GM19193 (cell line): Measurements from ENCODE around the gene VAMP8.

Source experiments
- POLR2A ChIP-seq: IDR thresholded peaks from 4 replicates; pipeline ENCODE4 v1.6.1; 2011; ENCODE audit not compliant: insufficient read depth, insufficient read length; ENCODE audit errors: extremely low read depth

VAMP8 gene

GRCh38 chr2:85577386-85578242, at the start of gene VAMP8:
TSS of gene VAMP8 (plus strand) at chr2:85577586. CDS start at chr2:85577647, 61 bp downstream.
- TF ChIP-seq POLR2A, result peak; percentile 62

DNA sequence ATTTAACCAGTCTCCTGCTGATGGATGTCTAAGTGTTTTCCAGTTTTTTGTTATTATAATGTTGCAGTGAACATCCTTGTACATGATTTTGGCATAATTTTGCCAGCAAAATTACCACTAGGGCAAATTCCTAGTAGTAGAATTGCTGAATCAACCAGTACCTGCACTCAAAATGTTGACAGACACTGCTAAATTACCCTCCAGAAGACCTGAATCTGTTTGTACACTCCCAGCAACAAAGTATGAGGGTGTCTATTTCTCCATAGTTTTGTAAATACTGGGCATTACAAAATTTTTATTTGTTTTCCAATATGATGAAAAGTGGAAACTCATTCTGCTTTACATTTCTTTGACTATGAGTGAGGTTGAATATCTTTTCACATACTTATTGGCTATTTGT, 49.6 kb upstream of the VAMP8 start:
- no peak for TF ChIP-seq POLR2A

- TF ChIP-seq POLR2A, result no peak
Measured at GRCh38 chr2:85528355-85528754, 49.0 kb upstream of the VAMP8 start.

DNA sequence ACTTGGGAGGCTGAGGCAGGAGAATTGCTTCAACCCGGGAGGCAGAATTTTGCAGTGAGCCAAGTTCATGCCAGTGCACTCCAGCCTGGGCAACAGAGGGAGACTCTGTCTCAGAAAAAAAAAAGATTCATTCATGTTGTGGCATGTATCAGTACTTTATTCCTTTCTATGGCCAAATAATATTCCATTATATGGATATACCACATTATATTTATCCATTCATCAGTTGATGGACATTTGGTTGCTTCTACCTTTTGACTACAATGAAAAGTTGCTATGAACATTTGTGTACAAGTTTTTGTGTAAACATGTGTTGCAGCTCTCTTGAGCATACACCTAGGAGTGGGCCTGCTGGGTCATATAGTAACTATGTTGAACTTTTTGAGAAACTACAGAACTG, 47.6 kb upstream of the VAMP8 start:
- TF ChIP-seq POLR2A, result no peak

GRCh38 chr2:85531589-85531988, 45.8 kb upstream of the VAMP8 start:
- TF ChIP-seq POLR2A, result no peak

DNA sequence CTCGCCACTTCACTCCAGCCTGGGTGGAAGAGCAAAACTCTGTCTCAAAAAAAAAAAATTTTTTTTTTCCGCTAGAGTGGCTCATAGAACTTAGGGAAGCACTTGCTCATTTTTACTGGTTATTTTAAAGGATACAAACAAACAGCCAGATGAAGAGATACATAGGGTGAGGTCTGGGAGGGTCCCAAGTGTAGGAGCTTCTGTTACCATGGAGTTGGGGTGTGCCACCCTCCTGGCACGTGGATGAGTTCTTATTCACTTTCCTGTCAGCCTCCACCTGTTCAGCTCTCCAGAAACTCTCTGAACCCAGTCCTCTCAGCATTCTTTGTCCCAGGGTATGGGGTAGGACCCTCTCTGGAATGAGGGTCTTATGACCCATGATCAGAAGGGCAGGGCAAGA, 43.3 kb upstream of the VAMP8 start:
- TF ChIP-seq POLR2A, result no peak

DNA sequence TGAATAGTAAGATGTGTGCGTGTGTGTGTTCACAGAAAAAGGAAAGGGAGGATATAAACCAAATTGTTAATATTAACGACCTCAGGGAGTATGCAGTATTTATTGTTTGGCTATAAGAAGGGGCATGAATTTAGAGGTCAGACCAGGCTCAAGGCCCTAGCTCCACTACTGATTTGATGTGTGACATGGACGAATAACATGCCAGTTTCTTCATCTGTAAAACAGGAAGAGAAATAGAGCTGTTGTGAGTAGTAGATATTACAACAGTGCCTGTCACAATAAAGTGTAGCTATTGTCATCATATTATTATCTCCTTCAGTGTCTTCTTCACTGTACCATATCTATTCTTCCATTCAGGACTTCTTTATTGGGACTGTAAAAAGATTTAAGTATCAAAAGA, 42.5 kb upstream of the VAMP8 start:
- TF ChIP-seq POLR2A, result no peak

- no peak for TF ChIP-seq POLR2A
Measured at GRCh38 chr2:85536479-85536878, 40.9 kb upstream of the VAMP8 start.

- TF ChIP-seq POLR2A, result peak; percentile 32
Measured at GRCh38 chr2:85537600-85538506, 39.5 kb upstream of the VAMP8 start.

DNA sequence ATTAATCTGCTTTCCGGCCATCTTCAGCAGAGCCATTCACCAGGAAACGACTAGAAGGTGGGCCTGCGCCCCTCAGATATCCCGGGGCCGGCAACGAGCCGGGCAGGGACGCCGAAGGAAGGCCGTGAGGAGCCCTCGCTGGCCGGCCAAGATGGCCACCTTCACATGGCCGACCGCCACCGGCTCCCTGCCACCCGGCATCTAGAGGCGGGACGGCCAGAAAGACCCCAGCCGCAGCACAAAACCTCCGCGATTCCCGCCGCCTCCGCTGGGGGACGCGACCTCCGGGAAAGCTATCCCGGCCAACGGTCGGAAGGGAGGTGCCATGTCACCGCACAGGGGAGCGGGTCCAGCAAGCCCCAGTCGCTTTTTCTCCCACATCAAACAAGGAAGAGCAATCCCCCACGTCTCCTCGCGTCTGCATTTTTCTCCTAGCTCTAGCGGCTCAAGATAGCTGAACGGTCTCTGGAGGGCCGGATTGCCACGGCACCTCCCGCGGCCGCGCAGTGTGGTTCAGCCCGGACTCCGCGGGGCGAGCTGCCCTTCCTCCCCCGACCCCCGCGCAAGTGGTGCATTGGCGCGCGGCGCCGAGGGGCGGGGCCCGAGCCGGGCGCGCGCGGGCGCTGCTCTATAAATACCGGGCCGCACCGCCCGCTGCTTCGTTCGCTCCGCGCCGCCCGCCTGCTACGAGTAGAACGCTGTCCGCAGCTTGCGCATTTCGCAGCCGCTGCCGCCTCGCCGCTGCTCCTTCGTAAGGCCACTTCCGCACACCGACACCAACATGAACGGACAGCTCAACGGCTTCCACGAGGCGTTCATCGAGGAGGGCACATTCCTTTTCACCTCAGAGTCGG, 38.7 kb upstream of the VAMP8 start, which contains the start of gene MAT2A:
TSS of gene MAT2A (plus strand) at position 662 of the 854 bp plus-strand sequence. CDS start at position 782, 120 bp downstream.
- TF ChIP-seq POLR2A, result peak; percentile 100

- no peak for TF ChIP-seq POLR2A
Measured at GRCh38 chr2:85539361-85540132, 37.8 kb upstream of the VAMP8 start.

DNA sequence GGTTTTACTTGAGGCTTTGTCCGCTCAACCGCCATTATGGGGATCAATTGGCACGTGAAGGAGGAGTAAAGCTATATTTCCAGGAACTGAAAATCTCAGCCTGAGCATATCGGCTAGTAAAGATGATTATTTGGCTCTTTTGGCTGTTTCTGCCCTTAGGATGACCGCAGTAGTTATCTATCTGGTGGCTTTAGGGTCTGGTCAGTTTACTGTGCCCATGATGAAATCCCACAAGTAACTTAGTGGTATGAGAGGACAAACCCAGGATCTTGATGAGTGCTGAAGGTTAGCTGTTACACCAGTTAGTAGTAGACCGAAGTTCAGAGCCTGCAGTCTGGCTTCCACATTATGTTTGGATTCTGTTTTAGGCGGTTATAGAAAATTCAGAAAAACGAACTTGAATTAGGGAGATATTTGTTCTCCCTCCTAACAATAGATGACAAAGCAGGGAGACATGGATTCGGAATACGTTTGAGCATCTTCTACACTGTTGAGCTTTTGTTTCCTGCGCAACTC, 37.2 kb upstream of the VAMP8 start:
- TF ChIP-seq POLR2A, result no peak

- TF ChIP-seq POLR2A, result no peak
Measured at GRCh38 chr2:85541262-85541661, 36.1 kb upstream of the VAMP8 start.

- no peak for TF ChIP-seq POLR2A
Measured at GRCh38 chr2:85541753-85542457, 35.5 kb upstream of the VAMP8 start.

GRCh38 chr2:85542777-85543176, 34.6 kb upstream of the VAMP8 start:
- no peak for TF ChIP-seq POLR2A
